GM12878 (cell line): ENCODE results near the gene ATP6V1F.

Experiments
- CREB1 ChIP-seq: IDR thresholded peaks from 2 replicates; pipeline ENCODE4 v1.6.1; 2012; ENCODE audit warnings: low read depth, mild to moderate bottlenecking, inconsistent platforms
- ETV6 ChIP-seq, 2 experiments: fragments of 450-650 bp in 1 of 2; IDR thresholded peaks in 1 of 2; conservative IDR thresholded peaks in 1 of 2; 2 replicates each; pipeline ENCODE4 v1.6.1; 2014; ENCODE audit warnings: antibody characterized with exemption in 1 of 2, borderline replicate concordance in 1 of 2, low read depth in 1 of 2, mild to moderate bottlenecking in 1 of 2, moderate library complexity in 1 of 2
- EZH2 ChIP-seq: IDR thresholded peaks from 2 replicates; pipeline ENCODE4 v1.6.1; 2012; ENCODE audit warnings: low read depth, mild to moderate bottlenecking, control low read depth, inconsistent platforms, low read length, borderline replicate concordance; ENCODE audit not compliant: control insufficient read depth
- POLR2A ChIP-seq: IDR thresholded peaks from 2 replicates; pipeline ENCODE4 v1.6.1; 2011; ENCODE audit warnings: low read depth, mild to moderate bottlenecking, low read length
- RAD21 ChIP-seq: IDR thresholded peaks from 2 replicates; pipeline ENCODE4 v1.6.1; 2011; ENCODE audit warnings: mild to moderate bottlenecking, low read depth, low read length, moderate library complexity; ENCODE audit not compliant: insufficient read depth
- TCF3 ChIP-seq: IDR thresholded peaks from 2 replicates; pipeline ENCODE4 v1.6.1; 2012; ENCODE audit warnings: low read depth, mild to moderate bottlenecking, low read length, borderline replicate concordance; ENCODE audit not compliant: insufficient read depth
- TF ChIP-seq, protein P1 (sequence below): fragments of 450-650 bp; IDR thresholded peaks from 2 replicates; pipeline ENCODE4 v1.6.1; 2016; ENCODE audit warnings: mild to moderate bottlenecking, moderate library complexity, borderline replicate concordance
- TF ChIP-seq, protein P2 (sequence below), 3 experiments: IDR thresholded peaks in 2 of 3; conservative IDR thresholded peaks in 1 of 3; 2 replicates each; pipeline ENCODE4 v1.5.1; 2011; ENCODE audit warnings: low read depth in 3 of 3, low read length in 3 of 3, mild to moderate bottlenecking in 3 of 3, control low read depth in 2 of 3, moderate library complexity in 2 of 3, inconsistent platforms in 1 of 3, mixed read lengths in 1 of 3; ENCODE audit not compliant: control insufficient read depth in 2 of 3, insufficient read depth in 1 of 3; ENCODE audit errors: extremely low read depth in 1 of 3
- TF ChIP-seq, protein P3 (sequence below): fragments of 450-650 bp; formaldehyde crosslinking; IDR thresholded peaks from 2 replicates; pipeline ENCODE4 v1.4.0; 2022; ENCODE audit warnings: mild to moderate bottlenecking, moderate library complexity
- TF ChIP-seq, protein P4 (sequence below): IDR thresholded peaks from 2 replicates; pipeline ENCODE4 v1.6.1; 2012; ENCODE audit warnings: low read depth, low read length, improper control_type of control experiment
- TF ChIP-seq, protein P5 (sequence below): IDR thresholded peaks from 2 replicates; pipeline ENCODE4 v1.6.1; 2012; ENCODE audit warnings: mild to moderate bottlenecking, low read depth, low read length

DNA sequence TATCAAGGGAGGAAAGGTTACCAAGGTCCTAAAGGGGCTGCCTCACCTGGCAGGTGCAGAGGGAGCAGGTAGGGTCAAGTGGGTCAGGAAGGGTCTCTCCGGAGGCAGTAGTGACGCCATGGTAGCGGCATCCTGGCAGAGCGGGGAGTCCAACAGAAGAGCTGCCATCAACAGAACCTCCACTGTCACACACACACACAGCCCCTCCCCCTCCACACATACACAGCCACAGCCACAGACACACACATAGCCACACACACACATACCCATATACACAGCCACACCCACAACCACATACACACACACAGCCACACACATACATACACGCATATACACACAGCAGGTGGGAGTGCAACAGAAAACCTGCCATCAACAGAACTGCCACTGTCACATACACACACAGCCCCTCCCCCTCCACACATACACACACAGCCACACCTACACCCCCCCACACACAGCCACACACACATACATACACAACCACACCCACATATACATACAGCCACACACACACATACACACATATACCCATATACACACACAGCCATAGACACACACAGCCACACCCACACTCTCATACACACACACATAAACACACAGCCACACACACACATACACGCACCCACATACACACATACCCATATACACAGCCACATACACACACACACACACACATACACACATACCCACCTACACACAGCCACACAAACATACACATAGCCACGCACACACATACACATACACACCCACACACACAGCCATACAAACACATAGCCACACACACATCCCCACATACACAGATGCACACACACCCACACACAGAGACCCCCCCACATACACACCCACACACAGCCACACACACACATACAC lies 24.7 kb downstream of the ATP6V1F start:
- TF ChIP-seq CREB1 (no peak), ETV6 (conservative IDR thresholded peaks at IDR 0.05 in 1 of 2, IDR thresholded peaks at IDR 0.05 in 1 of 2; ENCODE audit: borderline replicate concordance in 1 of 2, low read depth in 1 of 2) (no peak), RAD21 (no peak), TCF3 (no peak), POLR2A (no peak), EZH2 (no peak)
- TF ChIP-seq, protein P1, sequence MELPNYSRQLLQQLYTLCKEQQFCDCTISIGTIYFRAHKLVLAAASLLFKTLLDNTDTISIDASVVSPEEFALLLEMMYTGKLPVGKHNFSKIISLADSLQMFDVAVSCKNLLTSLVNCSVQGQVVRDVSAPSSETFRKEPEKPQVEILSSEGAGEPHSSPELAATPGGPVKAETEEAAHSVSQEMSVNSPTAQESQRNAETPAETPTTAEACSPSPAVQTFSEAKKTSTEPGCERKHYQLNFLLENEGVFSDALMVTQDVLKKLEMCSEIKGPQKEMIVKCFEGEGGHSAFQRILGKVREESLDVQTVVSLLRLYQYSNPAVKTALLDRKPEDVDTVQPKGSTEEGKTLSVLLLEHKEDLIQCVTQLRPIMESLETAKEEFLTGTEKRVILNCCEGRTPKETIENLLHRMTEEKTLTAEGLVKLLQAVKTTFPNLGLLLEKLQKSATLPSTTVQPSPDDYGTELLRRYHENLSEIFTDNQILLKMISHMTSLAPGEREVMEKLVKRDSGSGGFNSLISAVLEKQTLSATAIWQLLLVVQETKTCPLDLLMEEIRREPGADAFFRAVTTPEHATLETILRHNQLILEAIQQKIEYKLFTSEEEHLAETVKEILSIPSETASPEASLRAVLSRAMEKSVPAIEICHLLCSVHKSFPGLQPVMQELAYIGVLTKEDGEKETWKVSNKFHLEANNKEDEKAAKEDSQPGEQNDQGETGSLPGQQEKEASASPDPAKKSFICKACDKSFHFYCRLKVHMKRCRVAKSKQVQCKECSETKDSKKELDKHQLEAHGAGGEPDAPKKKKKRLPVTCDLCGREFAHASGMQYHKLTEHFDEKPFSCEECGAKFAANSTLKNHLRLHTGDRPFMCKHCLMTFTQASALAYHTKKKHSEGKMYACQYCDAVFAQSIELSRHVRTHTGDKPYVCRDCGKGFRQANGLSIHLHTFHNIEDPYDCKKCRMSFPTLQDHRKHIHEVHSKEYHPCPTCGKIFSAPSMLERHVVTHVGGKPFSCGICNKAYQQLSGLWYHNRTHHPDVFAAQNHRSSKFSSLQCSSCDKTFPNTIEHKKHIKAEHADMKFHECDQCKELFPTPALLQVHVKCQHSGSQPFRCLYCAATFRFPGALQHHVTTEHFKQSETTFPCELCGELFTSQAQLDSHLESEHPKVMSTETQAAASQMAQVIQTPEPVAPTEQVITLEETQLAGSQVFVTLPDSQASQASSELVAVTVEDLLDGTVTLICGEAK = no peak
- TF ChIP-seq, protein P2, sequence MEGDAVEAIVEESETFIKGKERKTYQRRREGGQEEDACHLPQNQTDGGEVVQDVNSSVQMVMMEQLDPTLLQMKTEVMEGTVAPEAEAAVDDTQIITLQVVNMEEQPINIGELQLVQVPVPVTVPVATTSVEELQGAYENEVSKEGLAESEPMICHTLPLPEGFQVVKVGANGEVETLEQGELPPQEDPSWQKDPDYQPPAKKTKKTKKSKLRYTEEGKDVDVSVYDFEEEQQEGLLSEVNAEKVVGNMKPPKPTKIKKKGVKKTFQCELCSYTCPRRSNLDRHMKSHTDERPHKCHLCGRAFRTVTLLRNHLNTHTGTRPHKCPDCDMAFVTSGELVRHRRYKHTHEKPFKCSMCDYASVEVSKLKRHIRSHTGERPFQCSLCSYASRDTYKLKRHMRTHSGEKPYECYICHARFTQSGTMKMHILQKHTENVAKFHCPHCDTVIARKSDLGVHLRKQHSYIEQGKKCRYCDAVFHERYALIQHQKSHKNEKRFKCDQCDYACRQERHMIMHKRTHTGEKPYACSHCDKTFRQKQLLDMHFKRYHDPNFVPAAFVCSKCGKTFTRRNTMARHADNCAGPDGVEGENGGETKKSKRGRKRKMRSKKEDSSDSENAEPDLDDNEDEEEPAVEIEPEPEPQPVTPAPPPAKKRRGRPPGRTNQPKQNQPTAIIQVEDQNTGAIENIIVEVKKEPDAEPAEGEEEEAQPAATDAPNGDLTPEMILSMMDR (IDR thresholded peaks at IDR 0.05 in 2 of 3, conservative IDR thresholded peaks at IDR 0.05 in 1 of 3; ENCODE audit: control insufficient read depth in 2 of 3, extremely low read depth in 1 of 3, insufficient read depth in 1 of 3, low read depth in 3 of 3, low read length in 3 of 3) = no peak
- TF ChIP-seq, protein P3, sequence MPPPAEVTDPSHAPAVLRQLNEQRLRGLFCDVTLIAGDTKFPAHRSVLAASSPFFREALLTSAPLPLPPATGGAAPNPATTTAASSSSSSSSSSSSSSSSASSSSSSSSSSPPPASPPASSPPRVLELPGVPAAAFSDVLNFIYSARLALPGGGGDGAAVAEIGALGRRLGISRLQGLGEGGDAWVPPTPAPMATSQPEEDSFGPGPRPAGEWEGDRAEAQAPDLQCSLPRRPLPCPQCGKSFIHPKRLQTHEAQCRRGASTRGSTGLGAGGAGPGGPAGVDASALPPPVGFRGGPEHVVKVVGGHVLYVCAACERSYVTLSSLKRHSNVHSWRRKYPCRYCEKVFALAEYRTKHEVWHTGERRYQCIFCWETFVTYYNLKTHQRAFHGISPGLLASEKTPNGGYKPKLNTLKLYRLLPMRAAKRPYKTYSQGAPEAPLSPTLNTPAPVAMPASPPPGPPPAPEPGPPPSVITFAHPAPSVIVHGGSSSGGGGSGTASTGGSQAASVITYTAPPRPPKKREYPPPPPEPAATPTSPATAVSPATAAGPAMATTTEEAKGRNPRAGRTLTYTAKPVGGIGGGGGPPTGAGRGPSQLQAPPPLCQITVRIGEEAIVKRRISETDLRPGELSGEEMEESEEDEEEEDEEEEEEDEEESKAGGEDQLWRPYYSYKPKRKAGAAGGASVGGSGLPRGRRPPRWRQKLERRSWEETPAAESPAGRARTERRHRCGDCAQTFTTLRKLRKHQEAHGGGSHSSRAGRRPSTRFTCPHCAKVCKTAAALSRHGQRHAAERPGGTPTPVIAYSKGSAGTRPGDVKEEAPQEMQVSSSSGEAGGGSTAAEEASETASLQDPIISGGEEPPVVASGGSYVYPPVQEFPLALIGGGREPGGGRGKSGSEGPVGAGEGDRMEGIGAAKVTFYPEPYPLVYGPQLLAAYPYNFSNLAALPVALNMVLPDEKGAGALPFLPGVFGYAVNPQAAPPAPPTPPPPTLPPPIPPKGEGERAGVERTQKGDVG = no peak
- TF ChIP-seq, protein P4, sequence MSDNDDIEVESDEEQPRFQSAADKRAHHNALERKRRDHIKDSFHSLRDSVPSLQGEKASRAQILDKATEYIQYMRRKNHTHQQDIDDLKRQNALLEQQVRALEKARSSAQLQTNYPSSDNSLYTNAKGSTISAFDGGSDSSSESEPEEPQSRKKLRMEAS = no peak
- TF ChIP-seq, protein P5, sequence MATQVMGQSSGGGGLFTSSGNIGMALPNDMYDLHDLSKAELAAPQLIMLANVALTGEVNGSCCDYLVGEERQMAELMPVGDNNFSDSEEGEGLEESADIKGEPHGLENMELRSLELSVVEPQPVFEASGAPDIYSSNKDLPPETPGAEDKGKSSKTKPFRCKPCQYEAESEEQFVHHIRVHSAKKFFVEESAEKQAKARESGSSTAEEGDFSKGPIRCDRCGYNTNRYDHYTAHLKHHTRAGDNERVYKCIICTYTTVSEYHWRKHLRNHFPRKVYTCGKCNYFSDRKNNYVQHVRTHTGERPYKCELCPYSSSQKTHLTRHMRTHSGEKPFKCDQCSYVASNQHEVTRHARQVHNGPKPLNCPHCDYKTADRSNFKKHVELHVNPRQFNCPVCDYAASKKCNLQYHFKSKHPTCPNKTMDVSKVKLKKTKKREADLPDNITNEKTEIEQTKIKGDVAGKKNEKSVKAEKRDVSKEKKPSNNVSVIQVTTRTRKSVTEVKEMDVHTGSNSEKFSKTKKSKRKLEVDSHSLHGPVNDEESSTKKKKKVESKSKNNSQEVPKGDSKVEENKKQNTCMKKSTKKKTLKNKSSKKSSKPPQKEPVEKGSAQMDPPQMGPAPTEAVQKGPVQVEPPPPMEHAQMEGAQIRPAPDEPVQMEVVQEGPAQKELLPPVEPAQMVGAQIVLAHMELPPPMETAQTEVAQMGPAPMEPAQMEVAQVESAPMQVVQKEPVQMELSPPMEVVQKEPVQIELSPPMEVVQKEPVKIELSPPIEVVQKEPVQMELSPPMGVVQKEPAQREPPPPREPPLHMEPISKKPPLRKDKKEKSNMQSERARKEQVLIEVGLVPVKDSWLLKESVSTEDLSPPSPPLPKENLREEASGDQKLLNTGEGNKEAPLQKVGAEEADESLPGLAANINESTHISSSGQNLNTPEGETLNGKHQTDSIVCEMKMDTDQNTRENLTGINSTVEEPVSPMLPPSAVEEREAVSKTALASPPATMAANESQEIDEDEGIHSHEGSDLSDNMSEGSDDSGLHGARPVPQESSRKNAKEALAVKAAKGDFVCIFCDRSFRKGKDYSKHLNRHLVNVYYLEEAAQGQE = no peak
